Right ventricle myocardium inferior (tissue), 1 donor: ENCODE measurements around the gene DCUN1D2. TPM values are rescaled to one million over a fixed set of nuclear protein-coding genes. Genes with fewer than 3 reads are reported as not detected.
A peak's percentile ranks its signal among the peaks of the same experiment; 100 is the strongest.
"Not testable (repeated sequence)": the region's sequence is repeated elsewhere in the genome, so short reads cannot be mapped to it uniquely, and the experiment has no call there.

Source experiments
- ATAC-seq: fragments of 200-7000 bp; cut with Tn5 transposase; one replicate; pipeline ENCODE4 v1.9.1; 2020; ENCODE audit warnings: mild to moderate bottlenecking, moderate library complexity
- DNase-seq: peaks from one replicate; pipeline ENCODE4 v3.0.0; 2021; ENCODE audit errors: missing footprints
- intact Hi-C: fragments of 100-400 bp; cut with DNase I; formaldehyde crosslinking; loops from one replicate; pipeline ENCODE4 v1.11.0; 2022
- total RNA-seq: library from RNA; stranded (reverse); fragmentation: NEBNext Ultra II Directional; extraction: Animal tissue kit (Norgen Biotek cat#: 25700); gene quantifications from one replicate; pipeline ENCODE4 v1.2.1, GENCODE V29; 2021
- donor health status: DM: no; HTN: yes; CAD: no; lungs with severe emphysema.

Gene DCUN1D2
- total RNA-seq, 1 donor from 2014 or later: 194 TPM

- ATAC-seq, intact Hi-C loops: not testable (repeated sequence)
- DNase-seq: peak; percentile 51
Measured at GRCh38 chr13:113435907-113436306, 54.6 kb downstream of the DCUN1D2 start.

GRCh38 chr13:113433391-113433916, 57.1 kb downstream of the DCUN1D2 start:
- DNase-seq (peak; percentile 9), ATAC-seq (no peak)
- intact Hi-C loops: no loop called here

- DNase-seq (peak; percentile 63), ATAC-seq (peak; percentile 31)
- intact Hi-C loops: no loop called here
Measured at GRCh38 chr13:113432506-113433270, 57.8 kb downstream of the DCUN1D2 start.

- intact Hi-C loops: no loop called here
- ATAC-seq (peak; percentile 8), DNase-seq (no peak)
Measured at GRCh38 chr13:113431171-113431570, 59.3 kb downstream of the DCUN1D2 start.

- peak; percentile 68 for ATAC-seq
- intact Hi-C loops: no loop called here
- peak; percentile 71 for DNase-seq
Measured at GRCh38 chr13:113430378-113431110, 60.0 kb downstream of the DCUN1D2 start.

- ATAC-seq: no peak
- DNase-seq: no peak
Measured at GRCh38 chr13:113429608-113429985, 60.9 kb downstream of the DCUN1D2 start.

GRCh38 chr13:113428871-113429607, 61.5 kb downstream of the DCUN1D2 start:
- intact Hi-C loops: no loop called here
- ATAC-seq (no peak), DNase-seq (peak; percentile 45)

More at GRCh38 chr13:113429608-113429985, 60.9 kb downstream of the DCUN1D2 start:
- intact Hi-C loops: no loop called here

- intact Hi-C loops: no loop called here
- DNase-seq (peak; percentile 13), ATAC-seq (no peak)
Measured at GRCh38 chr13:113428469-113428865, 62.0 kb downstream of the DCUN1D2 start.

- peak; percentile 6 for DNase-seq
- no peak for ATAC-seq
- intact Hi-C loops: no loop called here
Measured at GRCh38 chr13:113427562-113428468, 62.7 kb downstream of the DCUN1D2 start.

- DNase-seq (no peak), ATAC-seq (no peak)
- intact Hi-C loops: no loop called here
Measured at GRCh38 chr13:113426591-113426986, 63.9 kb downstream of the DCUN1D2 start.

GRCh38 chr13:113425941-113426590, 64.4 kb downstream of the DCUN1D2 start:
- no peak for ATAC-seq
- intact Hi-C loops: no loop called here
- DNase-seq: peak; percentile 25

- ATAC-seq: no peak
- peak; percentile 40 for DNase-seq
- intact Hi-C loops: no loop called here
Measured at GRCh38 chr13:113423520-113424163, 66.9 kb downstream of the DCUN1D2 start.

GRCh38 chr13:113422807-113423519, 67.5 kb downstream of the DCUN1D2 start:
- DNase-seq (peak; percentile 50), ATAC-seq (no peak)
- intact Hi-C loops: no loop called here

- intact Hi-C loops: no loop called here
- ATAC-seq (no peak), DNase-seq (peak; percentile 67)
Measured at GRCh38 chr13:113421673-113422270, 68.7 kb downstream of the DCUN1D2 start.

- DNase-seq (peak; percentile 50), ATAC-seq (peak; percentile 18)
- intact Hi-C loops: no loop called here
Measured at GRCh38 chr13:113420833-113421600, 69.5 kb downstream of the DCUN1D2 start.

GRCh38 chr13:113420232-113420631, 70.3 kb downstream of the DCUN1D2 start:
- ATAC-seq: no peak
- peak; percentile 5 for DNase-seq
- intact Hi-C loops: no loop called here
